GM19328 (cell line): ENCODE measurements around the gene MCF2L.
"Not testable (repeated sequence)": the region's sequence is repeated elsewhere in the genome, so short reads cannot be mapped to it uniquely, and the experiment has no call there.

Experiments used
- ATAC-seq: cut with Tn5 transposase; IDR thresholded peaks from one replicate; pipeline ENCODE4 v1.9.1; 2021; ENCODE audit warnings: mild to moderate bottlenecking, moderate library complexity; ENCODE audit not compliant: unreplicated experiment

Gene MCF2L

DNA sequence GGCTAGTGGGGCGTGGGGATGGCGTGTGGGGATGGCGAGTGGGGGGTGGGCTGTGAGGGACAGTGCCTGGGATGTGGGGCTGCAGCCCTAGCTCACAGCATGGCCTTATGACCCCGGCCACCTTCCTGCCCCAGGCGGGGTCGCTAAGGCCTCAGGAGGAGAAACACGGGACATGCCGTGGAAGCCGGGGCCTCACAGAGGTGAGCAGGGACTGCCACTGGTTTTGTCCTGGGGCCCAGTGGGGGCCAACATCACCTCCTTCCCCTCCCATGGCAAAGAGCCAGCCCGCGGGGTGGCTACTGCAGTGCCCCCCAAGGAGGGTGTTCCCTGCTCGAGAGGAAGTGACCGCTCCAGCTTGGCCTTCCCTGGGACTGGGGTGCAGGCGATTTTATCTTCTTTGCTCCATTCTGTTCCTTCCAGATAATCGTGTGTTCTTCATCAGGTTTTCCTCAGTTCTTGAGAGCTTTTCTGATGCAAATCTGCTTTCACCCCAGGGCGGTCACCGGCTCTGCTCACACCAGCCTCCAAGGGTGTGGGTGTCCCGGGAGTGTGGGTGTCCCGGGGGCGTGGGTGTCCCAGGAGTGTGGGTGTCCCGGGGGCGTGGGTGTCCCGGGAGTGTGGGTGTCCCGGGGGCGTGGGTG lies 137.8 kb downstream of the MCF2L start:
- ATAC-seq, result no peak

DNA sequence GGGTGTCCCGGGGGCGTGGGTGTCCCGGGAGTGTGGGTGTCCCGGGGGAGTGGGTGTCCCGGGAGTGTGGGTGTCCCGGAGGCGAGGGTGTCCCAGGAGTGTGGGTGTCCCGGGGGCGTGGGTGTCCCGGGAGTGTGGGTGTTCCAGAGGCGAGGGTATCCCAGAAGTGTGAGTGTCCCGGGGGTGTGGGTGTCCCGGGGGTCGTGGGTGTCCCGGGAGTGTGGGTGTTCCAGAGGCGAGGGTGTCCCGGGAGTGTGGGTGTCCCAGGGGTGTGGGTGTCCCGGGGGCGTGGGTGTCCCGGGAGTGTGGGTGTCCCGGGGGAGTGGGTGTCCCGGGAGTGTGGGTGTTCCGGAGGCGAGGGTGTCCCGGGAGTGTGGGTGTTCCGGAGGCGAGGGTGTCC lies 139.5 kb downstream of the MCF2L start:
- ATAC-seq, result not testable (repeated sequence)

DNA sequence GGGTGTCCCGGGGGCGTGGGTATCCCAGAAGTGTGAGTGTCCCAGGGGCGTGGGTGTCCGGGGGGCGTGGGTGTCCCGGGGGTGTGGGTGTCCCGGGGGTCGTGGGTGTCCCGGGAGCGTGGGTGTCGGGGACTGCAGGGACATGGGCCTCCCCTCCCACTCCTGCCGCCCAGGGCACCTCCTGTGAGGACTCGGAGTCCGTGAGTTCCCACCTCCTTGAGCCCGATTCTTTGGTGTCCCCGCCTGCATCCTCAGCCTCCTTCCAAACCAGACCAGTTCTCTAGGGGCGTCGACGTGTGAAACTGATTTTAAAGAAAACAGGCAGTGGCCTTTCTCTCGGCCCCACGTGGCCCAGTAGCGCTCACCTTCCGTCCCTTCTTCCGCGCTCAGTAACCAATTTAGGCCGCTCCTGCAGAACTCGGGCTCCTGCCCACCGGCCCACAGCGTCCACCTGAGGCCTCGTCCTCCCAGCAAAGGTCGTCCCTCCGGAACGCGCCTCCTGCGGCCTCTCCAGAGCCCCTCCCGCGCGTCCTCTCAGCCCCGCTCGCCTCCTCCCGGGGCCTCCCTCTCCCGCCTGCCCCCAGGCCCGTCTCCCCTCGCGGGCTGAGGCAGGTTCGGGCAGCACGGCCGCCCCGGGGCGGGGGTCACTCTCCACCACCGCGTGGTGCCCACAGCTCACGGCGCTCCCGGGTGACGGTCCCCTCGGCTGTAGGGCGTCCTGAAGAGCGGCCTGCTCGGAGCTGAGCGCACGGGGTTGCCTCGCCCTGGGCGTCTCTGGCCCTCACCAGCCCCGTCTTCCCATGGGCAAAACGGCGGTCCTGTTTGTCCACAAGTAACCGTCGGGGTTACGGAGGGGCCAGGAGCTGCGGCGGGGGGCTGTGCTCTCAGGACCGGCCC lies 140.4 kb downstream of the MCF2L start:
- no peak for ATAC-seq

DNA sequence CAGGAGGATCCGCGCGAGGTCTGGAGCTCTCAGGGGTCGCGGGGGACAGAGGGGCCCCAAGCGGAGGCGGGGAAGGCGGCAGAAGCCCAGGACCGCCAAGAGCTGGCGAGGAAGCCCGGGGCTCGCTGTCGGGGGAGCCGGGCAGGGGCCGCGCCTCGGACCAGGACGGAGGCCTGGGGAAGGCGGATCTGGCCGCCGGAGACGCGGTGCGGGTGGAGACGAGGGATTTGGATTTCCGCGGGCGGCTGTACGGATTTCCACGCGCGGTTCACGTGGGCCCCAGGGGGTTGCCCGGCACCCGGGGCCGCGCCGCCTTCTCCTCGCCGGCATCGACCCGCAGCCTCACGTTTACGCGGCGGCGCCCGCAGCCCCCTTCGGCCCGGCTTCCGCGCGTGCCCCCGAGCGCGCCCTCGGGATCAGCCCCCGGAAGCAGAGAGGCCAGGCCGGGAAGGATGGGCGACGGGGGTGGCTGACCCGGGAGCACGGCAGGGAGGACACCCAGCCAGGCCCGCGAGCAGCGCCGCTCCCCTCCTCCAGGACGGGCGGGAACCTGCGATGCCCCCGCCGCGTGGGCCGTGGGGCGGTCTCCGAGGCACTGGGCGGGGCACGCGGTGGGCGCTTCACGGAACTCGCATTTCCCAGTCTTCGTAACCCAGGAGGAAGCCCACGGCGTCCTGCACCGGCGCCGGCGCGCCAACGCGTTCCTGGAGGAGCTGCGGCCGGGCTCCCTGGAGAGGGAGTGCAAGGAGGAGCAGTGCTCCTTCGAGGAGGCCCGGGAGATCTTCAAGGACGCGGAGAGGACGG lies 141.2 kb downstream of the MCF2L start:
- ATAC-seq, result no peak

GRCh38 chr13:113110852-113111315 lies 141.9 kb downstream of the MCF2L start:
- ATAC-seq, result no peak

DNA sequence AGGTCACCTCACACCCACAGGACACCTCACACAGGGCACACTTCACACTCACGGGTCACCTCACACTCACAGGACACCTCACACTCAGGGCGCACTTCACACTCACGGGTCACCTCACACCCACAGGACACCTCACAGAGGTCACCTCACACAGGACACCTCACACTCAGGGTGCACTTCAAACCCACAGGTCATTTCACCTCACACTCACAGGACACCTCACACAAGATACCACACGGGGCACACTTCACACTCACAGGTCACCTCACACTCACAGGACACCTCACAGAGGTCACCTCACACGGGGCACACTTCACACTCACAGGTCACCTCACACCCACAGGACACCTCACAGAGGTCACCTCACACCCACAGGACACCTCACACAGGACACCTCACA lies 142.8 kb downstream of the MCF2L start:
- ATAC-seq, result not testable (repeated sequence)

DNA sequence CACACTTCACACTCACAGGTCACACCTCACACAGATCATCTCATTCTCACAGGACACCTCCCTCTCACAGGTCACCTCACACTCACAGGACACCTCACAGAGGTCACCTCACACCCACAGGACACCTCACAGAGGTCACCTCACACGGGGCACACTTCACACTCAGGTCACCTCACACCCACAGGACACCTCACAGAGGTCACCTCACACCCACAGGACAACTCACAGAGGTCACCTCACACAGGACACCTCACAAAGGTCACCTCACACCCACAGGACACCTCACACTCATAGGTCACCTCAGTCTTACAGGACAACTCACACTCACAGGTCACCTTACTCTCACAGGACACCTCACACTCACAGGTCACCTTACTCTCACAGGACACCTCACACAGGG lies 143.5 kb downstream of the MCF2L start:
- ATAC-seq, result not testable (repeated sequence)

DNA sequence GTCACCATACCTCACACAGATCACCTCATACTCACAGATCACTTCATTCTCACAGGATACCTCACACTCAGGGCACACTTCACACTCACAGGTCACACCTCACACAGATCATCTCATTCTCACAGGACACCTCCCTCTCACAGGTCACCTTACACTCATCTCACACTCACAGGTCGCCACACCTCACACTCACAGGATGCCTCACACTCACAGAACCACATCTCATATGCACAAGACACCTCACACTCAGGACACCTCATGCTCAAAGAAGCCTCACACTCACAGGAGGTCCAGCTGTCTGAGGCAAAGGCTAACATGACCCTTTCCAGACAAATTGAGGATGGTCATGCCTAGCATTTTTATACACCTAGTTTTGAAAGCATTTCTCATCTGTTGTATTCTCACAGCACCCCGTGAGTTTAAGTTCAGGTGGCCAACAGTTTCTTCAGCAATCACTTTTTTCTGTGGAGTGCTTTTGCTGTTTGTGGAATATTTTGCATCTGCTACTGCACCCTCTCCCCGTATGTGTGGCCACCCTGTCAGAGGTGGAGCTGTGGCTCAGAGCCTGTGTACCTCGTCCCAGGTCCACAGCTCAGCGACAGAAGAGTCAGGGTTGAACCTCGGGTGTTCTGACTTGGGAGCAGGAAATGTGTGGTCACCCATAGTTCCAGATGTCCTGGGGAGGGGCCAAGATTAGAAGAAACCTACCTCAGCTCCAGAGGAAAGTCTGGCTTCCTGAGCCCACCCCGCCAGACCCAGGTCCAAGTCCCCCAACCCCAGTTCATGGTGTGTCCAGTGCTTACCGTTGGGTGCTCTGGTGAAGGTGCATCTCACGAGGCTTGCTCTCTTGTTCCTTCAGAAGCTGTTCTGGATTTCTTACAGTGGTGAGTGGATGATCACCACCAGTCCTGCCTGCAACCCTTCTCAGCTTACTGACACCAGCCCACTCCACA lies 144.2 kb downstream of the MCF2L start:
- ATAC-seq, result no peak

GRCh38 chr13:113113846-113114271 lies 144.8 kb downstream of the MCF2L start:
- no peak for ATAC-seq

GRCh38 chr13:113114511-113115362 lies 145.7 kb downstream of the MCF2L start:
- ATAC-seq, result no peak

GRCh38 chr13:113115363-113116205 lies 146.6 kb downstream of the MCF2L start:
- no peak for ATAC-seq

DNA sequence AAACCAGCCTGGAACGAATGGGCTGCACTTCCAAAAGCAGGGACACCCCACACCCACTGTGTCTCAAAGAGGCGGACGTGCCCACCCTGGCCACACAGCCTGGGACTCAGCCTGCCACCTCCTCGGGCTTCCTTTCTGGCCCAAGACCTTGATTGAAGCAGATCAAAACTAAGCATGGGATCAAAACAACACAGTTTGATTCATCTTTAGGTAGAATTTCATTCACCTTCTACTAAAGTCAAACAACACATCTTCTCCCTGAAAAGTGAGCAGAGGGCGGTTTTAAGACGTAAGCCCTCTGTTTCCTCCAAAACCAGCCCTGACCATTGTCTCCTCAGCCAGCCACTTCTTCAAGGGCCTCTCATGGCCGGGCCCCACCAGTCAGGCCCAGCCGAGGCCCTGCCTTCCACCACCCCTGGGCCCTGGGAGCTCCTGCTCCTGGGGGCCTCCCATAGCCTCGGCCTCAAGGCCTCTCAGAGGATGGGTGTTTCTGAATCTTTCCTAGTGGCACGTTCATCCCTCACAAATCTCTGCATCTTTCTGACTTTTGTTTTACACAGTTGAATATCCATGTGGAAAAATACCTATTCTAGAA lies 147.3 kb downstream of the MCF2L start:
- ATAC-seq, result no peak

GRCh38 chr13:113116871-113117271 lies 147.9 kb downstream of the MCF2L start:
- ATAC-seq, result no peak

- no peak for ATAC-seq
Observed at GRCh38 chr13:113117335-113117872, 148.4 kb downstream of the MCF2L start.

DNA sequence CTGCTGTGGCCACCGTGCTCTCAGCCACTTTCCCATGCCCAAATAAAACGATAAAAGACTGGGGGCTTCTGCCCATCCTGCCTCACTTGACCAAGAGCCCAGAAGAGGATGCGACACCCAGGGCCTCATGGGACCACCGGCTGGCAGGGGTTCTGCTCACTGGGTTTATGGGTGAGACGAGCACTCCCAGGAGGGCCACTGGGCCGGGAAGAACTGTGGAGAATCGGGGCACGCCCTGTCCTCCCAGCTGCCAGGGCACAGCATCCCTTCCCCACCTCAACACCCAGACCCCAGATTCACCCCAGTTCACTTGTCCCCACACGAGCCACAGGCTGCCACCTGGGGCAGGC lies 148.9 kb downstream of the MCF2L start:
- ATAC-seq, result no peak

- ATAC-seq, result no peak
Observed at GRCh38 chr13:113118261-113119021, 149.4 kb downstream of the MCF2L start.
